Measurements from ENCODE around the gene OSTF1. TPM values are rescaled to one million over a fixed set of nuclear protein-coding genes. Genes with fewer than 3 reads are reported as not detected.

The OSTF1 gene
- total and polyA plus RNA-seq, 2 experiments from 2014 or later = 19.2 to 34.4 TPM

DNA sequence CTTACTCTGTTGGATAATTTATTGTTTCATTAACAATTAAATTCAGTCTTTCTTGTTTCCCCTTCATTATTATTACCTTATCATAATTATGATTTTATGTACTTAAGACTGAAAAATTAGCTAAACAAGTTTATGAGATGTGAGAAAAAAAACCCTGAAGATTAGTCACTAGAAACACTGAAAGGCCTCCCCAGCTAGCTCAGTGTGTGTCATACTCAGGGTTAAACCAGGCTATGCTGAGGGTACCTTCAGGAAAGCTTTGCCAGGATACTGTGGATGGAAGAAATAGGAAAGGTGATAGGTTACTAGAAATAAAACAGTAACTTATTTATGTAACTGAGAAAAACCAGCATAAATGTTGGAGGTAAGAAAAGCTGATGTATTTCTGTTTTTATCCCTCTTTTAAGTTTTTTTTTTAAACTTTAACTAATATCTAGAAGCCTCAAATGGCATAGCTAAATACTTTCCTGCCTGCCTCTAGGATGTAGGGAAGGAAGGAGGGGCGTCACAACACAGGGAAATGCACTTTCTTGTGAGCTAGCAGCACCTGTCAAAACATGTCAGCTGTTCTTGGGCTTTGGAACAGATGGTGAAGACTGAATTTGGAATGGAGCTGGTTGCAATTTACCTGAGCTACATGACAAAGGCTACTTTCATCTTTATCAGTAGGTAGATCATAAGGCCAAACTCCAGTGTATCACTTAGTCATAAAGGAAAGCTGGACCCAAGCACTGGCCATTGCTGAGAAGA, 24.6 kb upstream of the OSTF1 start:
- no peak for DNase-seq (ENCODE audit: low read depth in 1 of 2, low spot score in 1 of 2)
- H3K4me1 ChIP-seq (ENCODE audit: low read depth) = no peaks in the 10 kb centered on the region
- no peak overlapping the region for H3K27ac ChIP-seq
- no peaks in the 10 kb centered on the region for H3K9me3 ChIP-seq (ENCODE audit: low read depth)
- H3K27me3 ChIP-seq = no peaks in the 10 kb centered on the region
- no peak overlapping the region for H3K4me3 ChIP-seq
- TF ChIP-seq, protein P1, sequence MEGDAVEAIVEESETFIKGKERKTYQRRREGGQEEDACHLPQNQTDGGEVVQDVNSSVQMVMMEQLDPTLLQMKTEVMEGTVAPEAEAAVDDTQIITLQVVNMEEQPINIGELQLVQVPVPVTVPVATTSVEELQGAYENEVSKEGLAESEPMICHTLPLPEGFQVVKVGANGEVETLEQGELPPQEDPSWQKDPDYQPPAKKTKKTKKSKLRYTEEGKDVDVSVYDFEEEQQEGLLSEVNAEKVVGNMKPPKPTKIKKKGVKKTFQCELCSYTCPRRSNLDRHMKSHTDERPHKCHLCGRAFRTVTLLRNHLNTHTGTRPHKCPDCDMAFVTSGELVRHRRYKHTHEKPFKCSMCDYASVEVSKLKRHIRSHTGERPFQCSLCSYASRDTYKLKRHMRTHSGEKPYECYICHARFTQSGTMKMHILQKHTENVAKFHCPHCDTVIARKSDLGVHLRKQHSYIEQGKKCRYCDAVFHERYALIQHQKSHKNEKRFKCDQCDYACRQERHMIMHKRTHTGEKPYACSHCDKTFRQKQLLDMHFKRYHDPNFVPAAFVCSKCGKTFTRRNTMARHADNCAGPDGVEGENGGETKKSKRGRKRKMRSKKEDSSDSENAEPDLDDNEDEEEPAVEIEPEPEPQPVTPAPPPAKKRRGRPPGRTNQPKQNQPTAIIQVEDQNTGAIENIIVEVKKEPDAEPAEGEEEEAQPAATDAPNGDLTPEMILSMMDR (IDR thresholded peaks at IDR 0.05; ENCODE audit: low read depth, low read length) = no peak
- H3K36me3 ChIP-seq = peaks cover 2% of the 10 kb centered on the region

DNA sequence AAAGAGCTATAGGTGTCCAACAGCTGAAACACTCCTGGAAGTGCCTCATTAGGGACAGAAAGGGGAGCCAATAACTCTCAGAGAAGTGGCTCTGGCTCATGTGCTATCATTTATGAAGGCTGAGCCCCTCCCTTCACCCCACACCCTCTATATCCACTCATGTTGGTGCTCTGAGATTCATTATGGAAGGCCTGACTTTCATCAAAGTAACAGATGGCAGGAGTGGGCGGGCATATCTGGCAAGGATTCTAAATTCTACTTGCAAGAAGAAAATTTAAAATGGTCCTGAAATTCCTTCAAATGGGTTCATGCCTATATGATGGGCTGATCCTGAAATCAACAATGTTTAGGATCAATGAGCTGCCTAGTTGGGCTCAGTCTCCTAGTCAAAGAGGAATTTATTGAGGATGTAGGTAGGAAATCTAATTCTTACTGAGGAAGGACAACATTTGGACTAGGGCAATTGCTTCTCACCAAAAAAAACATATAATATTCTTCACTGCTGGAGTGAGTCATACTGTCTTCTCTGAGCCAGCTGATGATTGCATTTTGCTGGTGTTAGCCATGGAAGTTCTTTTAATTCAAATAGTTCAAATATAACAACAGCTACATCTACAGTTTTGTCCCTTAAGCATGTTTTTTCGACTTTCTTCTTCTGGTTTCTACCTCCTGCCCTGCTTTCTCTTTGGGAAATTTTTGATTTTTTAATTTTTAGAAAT, 23.8 kb upstream of the OSTF1 start:
- peak in 1 of 2 donors; percentile 40 for DNase-seq (ENCODE audit: low read depth in 1 of 2, low spot score in 1 of 2)
- Histone ChIP-seq H3K4me1 (ENCODE audit: low read depth) (no peaks in the 10 kb centered on the region), H3K27me3 (no peaks in the 10 kb centered on the region), H3K9me3 (ENCODE audit: low read depth) (no peaks in the 10 kb centered on the region), H3K36me3 (peaks cover 2% of the 10 kb centered on the region), H3K27ac (no peak overlapping the region), H3K4me3 (no peak overlapping the region)
- TF ChIP-seq, protein P1 (IDR thresholded peaks at IDR 0.05; ENCODE audit: low read depth, low read length) = no peak

DNA sequence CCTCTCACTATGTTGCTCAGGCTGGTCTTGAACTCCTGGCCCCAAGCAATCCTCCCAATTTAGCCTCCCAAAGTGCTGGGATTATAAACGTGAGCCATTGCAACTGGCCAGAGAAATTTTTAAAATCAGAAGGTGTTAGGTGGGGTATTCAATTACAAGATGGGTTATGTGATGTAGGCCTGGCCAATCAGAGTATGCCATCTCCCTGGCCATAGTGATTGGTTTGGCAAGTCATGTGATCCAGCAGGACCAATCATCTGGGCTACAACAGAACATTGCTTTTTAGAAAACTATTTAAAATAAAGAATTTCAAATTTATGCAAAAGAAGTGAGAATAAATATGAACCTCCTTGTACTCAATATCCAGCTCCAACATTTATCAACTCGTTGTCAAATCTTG, 22.8 kb upstream of the OSTF1 start:
- Histone ChIP-seq H3K4me3 (no peak overlapping the region), H3K4me1 (ENCODE audit: low read depth) (no peaks in the 10 kb centered on the region), H3K27ac (no peak overlapping the region), H3K27me3 (no peaks in the 10 kb centered on the region), H3K36me3 (peaks cover 2% of the 10 kb centered on the region), H3K9me3 (ENCODE audit: low read depth) (no peaks in the 10 kb centered on the region)
- no peak for DNase-seq (ENCODE audit: low read depth in 1 of 2, low spot score in 1 of 2)
- TF ChIP-seq, protein P1 (IDR thresholded peaks at IDR 0.05; ENCODE audit: low read depth, low read length) = no peak

DNA sequence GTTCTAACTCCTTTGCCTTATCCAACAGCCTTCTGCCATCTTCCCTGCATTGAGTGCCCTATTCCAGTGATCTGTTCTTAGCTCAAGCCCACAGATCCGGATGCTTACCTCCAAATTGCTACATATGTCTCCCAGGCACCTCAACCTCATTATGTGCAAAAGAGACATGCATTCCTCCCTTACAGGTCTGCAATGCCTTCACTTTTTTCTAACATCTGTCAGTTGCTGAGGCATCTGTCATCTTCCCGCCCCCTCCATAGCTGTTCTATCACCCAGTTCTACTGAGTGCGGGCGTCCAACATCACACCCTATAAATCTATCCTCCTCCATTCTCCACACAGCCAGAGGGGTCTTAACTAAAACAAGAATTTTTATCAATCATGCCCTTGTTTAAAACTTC, 20.4 kb upstream of the OSTF1 start:
- Histone ChIP-seq H3K4me3 (no peak overlapping the region), H3K4me1 (ENCODE audit: low read depth) (no peaks in the 10 kb centered on the region), H3K9me3 (ENCODE audit: low read depth) (no peaks in the 10 kb centered on the region), H3K36me3 (no peaks in the 10 kb centered on the region), H3K27ac (no peak overlapping the region), H3K27me3 (no peaks in the 10 kb centered on the region)
- TF ChIP-seq, protein P1 (IDR thresholded peaks at IDR 0.05; ENCODE audit: low read depth, low read length) = no peak
- no peak for DNase-seq (ENCODE audit: low read depth in 1 of 2, low spot score in 1 of 2)

DNA sequence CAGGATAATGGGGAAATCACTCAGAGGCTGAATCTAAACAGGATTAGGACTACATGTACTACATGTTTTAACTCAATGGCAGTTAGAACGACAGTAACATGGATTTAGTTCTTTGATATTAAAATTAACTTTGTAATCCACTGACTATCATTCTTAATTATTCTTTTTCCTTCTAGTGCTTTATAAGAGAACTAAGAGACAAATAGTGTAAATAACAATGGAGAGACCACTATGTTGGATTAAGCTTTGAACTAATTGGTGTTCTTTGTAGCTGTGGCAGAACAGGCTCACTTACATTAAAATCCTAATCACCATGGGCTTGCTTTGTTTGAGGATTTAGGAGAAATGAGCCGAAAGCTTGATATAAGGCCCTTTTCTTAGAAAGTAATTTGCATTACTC, 19.1 kb upstream of the OSTF1 start:
- H3K4me3 ChIP-seq = no peak overlapping the region
- no peak for DNase-seq (ENCODE audit: low read depth in 1 of 2, low spot score in 1 of 2)
- TF ChIP-seq, protein P1 (IDR thresholded peaks at IDR 0.05; ENCODE audit: low read depth, low read length) = no peak

More for the DNA sequence above, 19.1 kb upstream of the OSTF1 start:
- Histone ChIP-seq H3K9me3 (ENCODE audit: low read depth) (no peaks in the 10 kb centered on the region), H3K36me3 (no peaks in the 10 kb centered on the region), H3K27me3 (no peaks in the 10 kb centered on the region), H3K27ac (no peak overlapping the region), H3K4me1 (ENCODE audit: low read depth) (no peaks in the 10 kb centered on the region)
